GM12875 (cell line): ENCODE results near the gene MEFV.

Source experiments
- H3K4me3 ChIP-seq: one replicate; pipeline ENCODE4 v1.5.1; 2011; ENCODE audit warnings: low read depth, low read length, control low read depth
- TF ChIP-seq, protein P1 (sequence below): IDR thresholded peaks from 2 replicates; pipeline ENCODE4 v1.5.1; 2011; ENCODE audit warnings: low read depth, mild to moderate bottlenecking, control low read depth, inconsistent platforms, low read length, moderate library complexity, borderline replicate concordance; ENCODE audit not compliant: insufficient read depth

The MEFV gene

DNA sequence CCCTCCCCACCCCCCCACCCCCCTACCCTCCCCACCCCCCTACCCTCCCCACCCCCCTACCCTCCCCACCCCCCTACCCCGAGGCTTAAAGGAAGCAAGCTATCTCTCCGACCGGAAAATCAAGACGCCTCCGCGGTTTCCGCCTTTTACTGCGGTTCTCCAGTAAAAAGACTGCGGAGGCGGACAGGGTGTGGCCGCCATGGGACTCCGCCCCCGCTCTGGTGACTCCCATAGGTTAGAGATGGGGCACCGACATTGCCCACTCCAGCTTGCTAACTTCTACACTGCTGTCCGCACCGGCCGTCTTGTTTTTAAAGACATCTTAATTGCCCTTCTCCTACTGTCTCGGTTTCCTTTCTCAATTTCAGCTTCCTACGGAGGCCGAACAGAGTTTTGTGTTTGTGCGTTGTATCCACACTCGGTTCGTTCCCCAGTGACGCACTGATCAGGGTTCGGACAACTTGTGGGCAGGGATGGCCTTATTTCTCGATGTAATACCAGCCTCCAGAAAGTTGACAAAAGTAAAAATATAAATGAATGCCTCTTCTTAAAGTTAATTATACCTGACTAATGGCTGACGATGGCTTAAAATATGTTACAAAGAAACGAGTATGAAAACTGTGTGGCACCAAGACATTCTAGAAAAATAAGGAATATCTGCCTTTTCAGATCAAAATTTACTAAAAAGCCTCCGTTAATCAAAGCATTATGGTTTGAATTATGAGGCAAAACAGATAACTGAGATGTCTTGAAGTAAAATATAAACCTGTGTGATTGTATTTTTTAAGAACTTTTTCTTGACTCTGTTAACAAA, 20.4 kb downstream of the MEFV start:
- TF ChIP-seq, protein P1, sequence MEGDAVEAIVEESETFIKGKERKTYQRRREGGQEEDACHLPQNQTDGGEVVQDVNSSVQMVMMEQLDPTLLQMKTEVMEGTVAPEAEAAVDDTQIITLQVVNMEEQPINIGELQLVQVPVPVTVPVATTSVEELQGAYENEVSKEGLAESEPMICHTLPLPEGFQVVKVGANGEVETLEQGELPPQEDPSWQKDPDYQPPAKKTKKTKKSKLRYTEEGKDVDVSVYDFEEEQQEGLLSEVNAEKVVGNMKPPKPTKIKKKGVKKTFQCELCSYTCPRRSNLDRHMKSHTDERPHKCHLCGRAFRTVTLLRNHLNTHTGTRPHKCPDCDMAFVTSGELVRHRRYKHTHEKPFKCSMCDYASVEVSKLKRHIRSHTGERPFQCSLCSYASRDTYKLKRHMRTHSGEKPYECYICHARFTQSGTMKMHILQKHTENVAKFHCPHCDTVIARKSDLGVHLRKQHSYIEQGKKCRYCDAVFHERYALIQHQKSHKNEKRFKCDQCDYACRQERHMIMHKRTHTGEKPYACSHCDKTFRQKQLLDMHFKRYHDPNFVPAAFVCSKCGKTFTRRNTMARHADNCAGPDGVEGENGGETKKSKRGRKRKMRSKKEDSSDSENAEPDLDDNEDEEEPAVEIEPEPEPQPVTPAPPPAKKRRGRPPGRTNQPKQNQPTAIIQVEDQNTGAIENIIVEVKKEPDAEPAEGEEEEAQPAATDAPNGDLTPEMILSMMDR: no peak
- H3K4me3 ChIP-seq: no peak overlapping the region

DNA sequence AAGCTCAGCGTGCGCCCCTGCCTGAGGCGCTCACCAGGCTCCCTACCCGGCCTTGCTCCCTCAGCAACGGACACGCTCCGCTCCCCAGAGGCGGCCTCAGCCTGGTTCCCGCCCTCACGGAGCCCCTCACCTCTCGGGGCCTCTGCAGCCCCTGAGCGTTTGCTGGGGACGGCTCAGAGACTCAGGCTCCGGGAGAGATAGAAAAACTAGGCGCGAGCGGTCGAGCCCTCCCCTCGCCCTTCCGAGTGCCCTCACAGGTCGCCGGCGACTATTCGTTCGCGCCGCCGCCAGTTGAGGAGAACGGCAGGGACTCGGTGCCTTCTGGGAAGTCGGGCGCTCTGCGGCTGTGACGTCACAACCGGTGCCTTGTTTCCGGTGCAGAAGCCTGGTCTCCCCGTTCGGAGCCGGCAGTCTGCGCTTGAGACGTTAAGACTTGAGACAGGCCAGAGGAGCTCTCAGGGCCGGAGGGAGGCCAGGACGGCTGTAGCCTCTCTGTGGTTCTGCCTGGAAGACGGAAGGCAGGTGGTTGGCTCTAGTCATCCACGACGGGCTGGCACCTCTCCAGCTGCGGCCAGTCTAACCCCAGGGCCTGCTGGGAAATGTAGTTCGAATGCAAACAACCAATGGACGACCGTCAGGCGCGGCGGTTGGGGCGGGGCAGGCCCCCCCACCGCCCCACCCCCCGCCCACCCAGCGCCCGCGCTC, 21.4 kb downstream of the MEFV start, which contains the start of gene ZNF200:
Gene ZNF200 (minus strand): TSS at position 302 of the 705 bp plus-strand sequence. CDS start 1,403 bp downstream, outside the sequence.
- H3K4me3 ChIP-seq: peak within 1 kb of the TSS; percentile 79
- TF ChIP-seq, protein P1: no peak

- H3K4me3 ChIP-seq: peak overlapping the region; percentile 79
- TF ChIP-seq, protein P1: no peak
Observed at GRCh38 chr16:3234543-3234856, 21.9 kb downstream of the MEFV start.

DNA sequence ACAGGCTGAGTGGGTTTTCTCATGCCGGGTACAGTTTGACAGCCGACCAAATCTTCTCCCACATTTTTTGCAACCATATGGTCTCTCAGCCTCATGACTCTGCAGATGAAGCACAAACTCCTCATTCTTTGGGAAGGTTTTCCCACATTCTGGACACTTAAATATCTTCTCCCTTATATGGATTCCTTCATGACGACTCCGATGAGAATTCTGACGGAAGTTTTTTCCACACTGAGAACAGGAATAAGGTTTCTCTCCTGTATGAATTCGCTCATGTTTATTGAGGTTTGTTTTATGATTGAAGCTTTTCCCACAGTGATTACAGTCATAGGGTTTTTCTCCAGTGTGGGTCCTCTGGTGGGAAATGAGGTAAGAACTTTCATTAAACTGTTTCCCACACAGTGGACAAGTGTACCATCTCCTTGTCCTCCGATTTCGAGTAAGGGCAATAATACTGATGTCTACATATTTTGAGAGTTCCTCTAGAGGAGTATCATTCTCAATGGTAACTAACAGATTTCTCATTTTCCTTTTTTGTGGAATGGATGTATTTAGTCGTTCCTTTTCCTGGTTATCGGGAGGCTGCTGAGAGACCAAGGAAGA, 32.4 kb downstream of the MEFV start:
- no peak overlapping the region for H3K4me3 ChIP-seq
- TF ChIP-seq, protein P1: no peak

DNA sequence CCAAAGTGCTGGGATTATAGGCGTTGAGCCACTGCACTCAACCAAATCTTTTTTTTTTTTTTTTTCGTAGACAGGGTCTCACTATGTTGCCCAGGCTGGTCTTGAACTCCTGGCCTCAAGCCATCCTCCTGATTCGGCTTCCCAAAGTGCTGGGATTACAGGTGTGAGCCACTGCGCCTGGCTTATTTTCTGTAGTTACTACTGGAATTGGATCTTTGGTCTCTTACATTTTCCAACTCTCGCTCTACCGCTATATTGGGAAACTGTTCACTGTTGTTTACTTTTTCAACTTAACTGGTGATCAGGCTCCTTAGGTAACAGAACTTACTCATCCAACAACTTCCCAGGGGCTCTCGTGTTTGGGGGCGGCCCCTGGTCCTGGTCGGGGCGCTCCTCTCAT, 35.6 kb downstream of the MEFV start:
- TF ChIP-seq, protein P1: no peak
- no peak overlapping the region for H3K4me3 ChIP-seq

GRCh38 chr16:3216263-3216640, 40.2 kb downstream of the MEFV start:
- TF ChIP-seq, protein P1: no peak
- H3K4me3 ChIP-seq: no peak overlapping the region
